Measurements from ENCODE around the gene PCDHGC3. TPM values are rescaled to one million over a fixed set of nuclear protein-coding genes. Genes with fewer than 3 reads are reported as not detected.
A peak's percentile ranks its signal among the peaks of the same experiment; 100 is the strongest.

PCDHGC3 gene
- total RNA-seq, 2 experiments from 2014 or later = 27.2 to 59.7 TPM

- TF ChIP-seq EZH2phosphoT487 (IDR thresholded peaks at IDR 0.05; ENCODE audit: borderline replicate concordance, low read depth, low read length) (no peak), CTCF (conservative IDR thresholded peaks at IDR 0.05; ENCODE audit: low read length) (peak; percentile 100)
- no TSS peak for BruUV-seq (replicated peaks)
- peak; percentile 77 for DNase-seq (ENCODE audit: low spot score)
- Histone ChIP-seq H4K20me1 (ENCODE audit: insufficient read depth, low read length) (no peaks in the 10 kb centered on the region), H3K4me2 (ENCODE audit: low read length) (peak overlapping the region; percentile 70), H3K4me3 (ENCODE audit: low read depth, low read length, poor library complexity, severe bottlenecking) (peak overlapping the region; percentile 42), H3K36me3 (ENCODE audit: insufficient read depth, low read length) (peaks cover 88% of the 10 kb centered on the region), H3K9me3 (ENCODE audit: low read length) (no peaks in the 10 kb centered on the region), H3K27ac (ENCODE audit: low read depth, low read length, poor library complexity, severe bottlenecking) (peak overlapping the region; percentile 98), H3K9me2 (ENCODE audit: insufficient read depth, low read length) (no peaks in the 10 kb centered on the region), H2AFZ (ENCODE audit: low read length) (peak overlapping the region; percentile 34; the same call in 1 of the 2 replicates), H3K79me2 (ENCODE audit: insufficient read depth, low read depth, low read length) (peaks cover 31% of the 10 kb centered on the region; the same call in 1 of the 2 replicates), H3K4me1 (ENCODE audit: insufficient read depth, low read length, poor library complexity, severe bottlenecking) (peaks cover 84% of the 10 kb centered on the region)
- ChIA-PET CTCF (ENCODE audit: unreplicated experiment) (interaction anchor here (1.0 to 11.2 kb wide), 3 partner anchors 14 to 104 kb away, joined by 3 to 138 read pairs (median 6); partner anchors contain the start of gene PCDHGA11), POLR2A (interaction anchor here (0.5 to 13.7 kb wide), 7 partner anchors 12 to 128 kb away, joined by 3 to 328 read pairs (median 3); partner anchors contain the start of genes PCDHGA10 and PCDHGC3)
- intact Hi-C loops (cut with micrococcal nuclease; ENCODE audit: unreplicated experiment) = loop anchor here (1.0 to 5.0 kb wide), 5 partner anchors 11 to 112 kb away; partner anchors contain the start of genes HDAC3, PCDHGB7, PCDHGC3 and RELL2
These were observed 49.1 kb downstream of the PCDHGC3 start for GRCh38 chr5:141524604-141525597.

- Histone ChIP-seq H2AFZ (ENCODE audit: low read length) (peak overlapping the region; percentile 34; the same call in 1 of the 2 replicates), H3K9me2 (ENCODE audit: insufficient read depth, low read length) (no peaks in the 10 kb centered on the region), H4K20me1 (ENCODE audit: insufficient read depth, low read length) (no peaks in the 10 kb centered on the region), H3K36me3 (ENCODE audit: insufficient read depth, low read length) (peaks cover 81% of the 10 kb centered on the region), H3K79me2 (ENCODE audit: insufficient read depth, low read depth, low read length) (peaks cover 31% of the 10 kb centered on the region; the same call in 1 of the 2 replicates), H3K4me2 (ENCODE audit: low read length) (peak overlapping the region; percentile 70), H3K4me1 (ENCODE audit: insufficient read depth, low read length, poor library complexity, severe bottlenecking) (peaks cover 86% of the 10 kb centered on the region), H3K9me3 (ENCODE audit: low read length) (no peaks in the 10 kb centered on the region), H3K4me3 (ENCODE audit: low read depth, low read length, poor library complexity, severe bottlenecking) (peak overlapping the region; percentile 42), H3K27ac (ENCODE audit: low read depth, low read length, poor library complexity, severe bottlenecking) (peak overlapping the region; percentile 98)
- intact Hi-C loops (cut with micrococcal nuclease; ENCODE audit: unreplicated experiment) = loop anchor here (1.0 to 5.0 kb wide), 4 partner anchors 11 to 112 kb away; partner anchors contain the start of genes HDAC3, PCDHGB7 and RELL2
- CTCF ChIA-PET (ENCODE audit: unreplicated experiment) = interaction anchor here (11.2 kb wide), 1 partner anchor 15 kb away, joined by 138 read pairs; no protein-coding TSS in a partner anchor
- TF ChIP-seq CTCF (conservative IDR thresholded peaks at IDR 0.05; ENCODE audit: low read length) = no peak
- TF ChIP-seq EZH2phosphoT487 (IDR thresholded peaks at IDR 0.05; ENCODE audit: borderline replicate concordance, low read depth, low read length) = no peak
- DNase-seq (ENCODE audit: low spot score) = no peak
- no TSS peak for BruUV-seq (replicated peaks)
- POLR2A ChIA-PET = interaction anchor here (0.5 to 13.7 kb wide), 6 partner anchors 11 to 129 kb away, joined by 3 to 328 read pairs (median 4); partner anchors contain the start of gene PCDHGC3
These were observed 49.9 kb downstream of the PCDHGC3 start for GRCh38 chr5:141525653-141526052.
